Neural progenitor cell (in vitro differentiated cells): ENCODE data around the gene CBFA2T2.

Source experiments
- EZH2 ChIP-seq: fragments of 200-600 bp; sonication (generic); IDR thresholded peaks from 2 replicates; pipeline ENCODE4 v1.6.1; 2017; ENCODE audit warnings: antibody characterized with exemption, mild to moderate bottlenecking, moderate library complexity
- TF ChIP-seq, protein P1 (sequence below): fragments of 200-600 bp; sonication (generic); IDR thresholded peaks from 2 replicates; pipeline ENCODE4 v1.5.1; 2017; ENCODE audit warnings: antibody characterized with exemption, mild to moderate bottlenecking

DNA sequence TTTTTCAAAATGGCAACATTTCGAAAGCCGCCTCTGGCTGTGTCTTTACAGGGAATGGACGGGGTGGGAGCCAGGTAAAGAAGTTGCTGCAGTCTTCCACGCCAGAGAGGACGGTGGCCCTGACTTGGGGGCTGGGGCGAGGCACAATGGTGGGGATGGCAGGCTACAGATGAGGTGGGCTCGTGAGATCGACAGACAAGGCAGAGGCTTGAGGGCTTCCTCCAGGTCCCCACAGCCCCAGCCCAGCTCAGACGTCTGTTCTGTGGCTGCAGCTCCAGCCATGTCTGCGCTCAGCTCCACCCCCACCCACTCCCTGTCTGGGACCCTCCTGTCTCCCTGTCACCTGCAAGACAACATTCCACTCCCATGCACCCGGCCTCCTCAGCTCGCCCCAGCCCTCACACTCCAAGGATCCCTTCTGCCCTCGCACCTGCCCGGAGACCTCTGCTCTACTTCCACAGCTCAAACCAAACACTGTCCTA lies 164.8 kb downstream of the CBFA2T2 start:
- TF ChIP-seq EZH2 = no peak
- TF ChIP-seq, protein P1, sequence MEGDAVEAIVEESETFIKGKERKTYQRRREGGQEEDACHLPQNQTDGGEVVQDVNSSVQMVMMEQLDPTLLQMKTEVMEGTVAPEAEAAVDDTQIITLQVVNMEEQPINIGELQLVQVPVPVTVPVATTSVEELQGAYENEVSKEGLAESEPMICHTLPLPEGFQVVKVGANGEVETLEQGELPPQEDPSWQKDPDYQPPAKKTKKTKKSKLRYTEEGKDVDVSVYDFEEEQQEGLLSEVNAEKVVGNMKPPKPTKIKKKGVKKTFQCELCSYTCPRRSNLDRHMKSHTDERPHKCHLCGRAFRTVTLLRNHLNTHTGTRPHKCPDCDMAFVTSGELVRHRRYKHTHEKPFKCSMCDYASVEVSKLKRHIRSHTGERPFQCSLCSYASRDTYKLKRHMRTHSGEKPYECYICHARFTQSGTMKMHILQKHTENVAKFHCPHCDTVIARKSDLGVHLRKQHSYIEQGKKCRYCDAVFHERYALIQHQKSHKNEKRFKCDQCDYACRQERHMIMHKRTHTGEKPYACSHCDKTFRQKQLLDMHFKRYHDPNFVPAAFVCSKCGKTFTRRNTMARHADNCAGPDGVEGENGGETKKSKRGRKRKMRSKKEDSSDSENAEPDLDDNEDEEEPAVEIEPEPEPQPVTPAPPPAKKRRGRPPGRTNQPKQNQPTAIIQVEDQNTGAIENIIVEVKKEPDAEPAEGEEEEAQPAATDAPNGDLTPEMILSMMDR = no peak
